Neural crest cell (in vitro differentiated cells): Measurements from ENCODE around the gene PPP1R1A. TPM values are rescaled to one million over a fixed set of nuclear protein-coding genes. Genes with fewer than 3 reads are reported as not detected.

Source experiments
- DNase-seq: peaks from one replicate; pipeline ENCODE4 v3.0.0; 2021; ENCODE audit warnings: low read depth, mixed read lengths, low spot score
- H3K27ac Mint-ChIP-seq: one replicate; pipeline ENCODE4 v1.8.0; 2021; ENCODE audit warnings: mild to moderate bottlenecking, mixed read lengths; ENCODE audit not compliant: unreplicated experiment
- H3K27me3 Mint-ChIP-seq: 2 replicates; pipeline ENCODE4 v1.8.0; 2021; ENCODE audit warnings: low read depth, mild to moderate bottlenecking, mixed read lengths
- H3K36me3 Mint-ChIP-seq: 2 replicates; pipeline ENCODE4 v1.8.0; 2021; ENCODE audit warnings: low read depth, mild to moderate bottlenecking, mixed read lengths
- H3K4me1 Mint-ChIP-seq: 2 replicates; pipeline ENCODE4 v1.8.0; 2021; ENCODE audit warnings: mixed read lengths
- H3K4me3 Mint-ChIP-seq: one replicate; pipeline ENCODE4 v1.8.0; 2021; ENCODE audit warnings: mild to moderate bottlenecking, mixed read lengths
- H3K9me3 Mint-ChIP-seq: 2 replicates; pipeline ENCODE4 v1.8.0; 2021; ENCODE audit warnings: mixed read lengths
- CTCF ChIP-seq: fragments of 200-600 bp; sonication (generic); conservative IDR thresholded peaks from 2 replicates; pipeline ENCODE4 v1.5.0; 2021; ENCODE audit warnings: antibody characterized with exemption, mild to moderate bottlenecking
- long read RNA-seq: library from polyadenylated mRNA; unstranded; transcript quantifications from one replicate; pipeline ENCODE4 v2.0.0, GENCODE V29; 2020
- total RNA-seq: library from RNA; stranded (reverse); gene quantifications from 2 replicates; pipeline ENCODE4 v1.2.1, GENCODE V29; 2021

PPP1R1A gene
- total RNA-seq, result 9.1 and 10.3 TPM in 2 replicates
- long read RNA-seq, result 0 reads

GRCh38 chr12:54588110-54588889, at the start of gene PPP1R1A:
PPP1R1A (minus strand) TSS chr12:54588659; CDS start chr12:54588488, 171 bp downstream.
- Mint-ChIP-seq H3K9me3 (no peaks in the 10 kb centered on the region), H3K4me1 (peaks cover 35% of the 10 kb centered on the region), H3K27me3 (peaks cover 54% of the 10 kb centered on the region), H3K36me3 (no peaks in the 10 kb centered on the region), H3K4me3 (peak within 1 kb of the TSS; percentile 76), H3K27ac (no peak within 1 kb of the TSS)
- TF ChIP-seq CTCF, result no peak
- DNase-seq, result no peak

GRCh38 chr12:54634795-54635194, 46.3 kb upstream of the PPP1R1A start, which contains the start of gene LACRT:
LACRT (minus strand) TSS chr12:54634895; CDS start chr12:54634841, 54 bp downstream.
- DNase-seq, result no peak

GRCh38 chr12:54631988-54632728, 43.7 kb upstream of the PPP1R1A start:
- H3K9me3 Mint-ChIP-seq, result peaks cover 9% of the 10 kb centered on the region

More at GRCh38 chr12:54634795-54635194, 46.3 kb upstream of the PPP1R1A start, which contains the start of gene LACRT:
- Mint-ChIP-seq H3K27ac (peak within 1 kb of the TSS; percentile 54), H3K4me3 (no peak within 1 kb of the TSS), H3K4me1 (no peaks in the 10 kb centered on the region), H3K36me3 (no peaks in the 10 kb centered on the region), H3K27me3 (peaks cover 22% of the 10 kb centered on the region), H3K9me3 (peaks cover 3% of the 10 kb centered on the region)
- TF ChIP-seq CTCF, result no peak

GRCh38 chr12:54631551-54631950, 43.1 kb upstream of the PPP1R1A start:
- no peak for DNase-seq
- TF ChIP-seq CTCF, result no peak
- peaks cover 24% of the 10 kb centered on the region for H3K27me3 Mint-ChIP-seq
- peaks cover 3% of the 10 kb centered on the region for H3K36me3 Mint-ChIP-seq
- no peak overlapping the region for H3K4me3 Mint-ChIP-seq
- H3K27ac Mint-ChIP-seq, result no peak overlapping the region
- H3K9me3 Mint-ChIP-seq, result peaks cover 14% of the 10 kb centered on the region
- H3K4me1 Mint-ChIP-seq, result no peaks in the 10 kb centered on the region

More at GRCh38 chr12:54631988-54632728, 43.7 kb upstream of the PPP1R1A start:
- H3K27me3 Mint-ChIP-seq, result peaks cover 22% of the 10 kb centered on the region
- no peak overlapping the region for H3K4me3 Mint-ChIP-seq
- no peak for TF ChIP-seq CTCF
- no peak overlapping the region for H3K27ac Mint-ChIP-seq
- no peaks in the 10 kb centered on the region for H3K36me3 Mint-ChIP-seq
- no peak for DNase-seq
- H3K4me1 Mint-ChIP-seq, result no peaks in the 10 kb centered on the region

- H3K4me1 Mint-ChIP-seq, result no peaks in the 10 kb centered on the region
- H3K4me3 Mint-ChIP-seq, result no peak overlapping the region
- no peak for TF ChIP-seq CTCF
- no peak for DNase-seq
- H3K36me3 Mint-ChIP-seq, result peaks cover 3% of the 10 kb centered on the region
- peaks cover 34% of the 10 kb centered on the region for H3K27me3 Mint-ChIP-seq
- H3K9me3 Mint-ChIP-seq, result peaks cover 16% of the 10 kb centered on the region
- H3K27ac Mint-ChIP-seq, result no peak overlapping the region
Measured at GRCh38 chr12:54629925-54630324, 41.5 kb upstream of the PPP1R1A start.
